PC-3 (cell line): ENCODE measurements around the gene FSTL3. TPM values are rescaled to one million over a fixed set of nuclear protein-coding genes. Genes with fewer than 3 reads are reported as not detected.

Source experiments
- ATAC-seq: fragments of 200-7000 bp; cut with Tn5 transposase; 2 replicates; pipeline ENCODE4 v1.9.1; 2020; ENCODE audit warnings: mild to moderate bottlenecking, moderate library complexity
- BruUV-seq: library from RNA; stranded (reverse); fragments of 400-500 nt; replicated peaks from 2 replicates; lab custom pipeline; 2021; lab: Mats Ljungman, UMichigan
- CTCF ChIA-PET: fragments of 300-600 bp; sonication (Branson Sonifier 250); formaldehyde crosslinking; loops from one replicate; lab custom pipeline; 2022; ENCODE audit warnings: antibody characterized with exemption; lab: Charles Lee
- POLR2A ChIA-PET: fragments of 300-600 bp; sonication (Branson Sonifier 250); formaldehyde crosslinking; loops from one replicate; lab custom pipeline; 2022; ENCODE audit warnings: antibody characterized with exemption; ENCODE audit not compliant: unreplicated experiment; lab: Charles Lee
- DNase-seq: peaks from one replicate; pipeline ENCODE4 v3.0.0-alpha.2; 2015
- H2AFZ ChIP-seq: fragments of 300-600 bp; sonication (generic); 2 replicates; pipeline ENCODE4 v1.6.0; 2016; ENCODE audit warnings: antibody characterized with exemption, low read length
- H3F3A ChIP-seq: fragments of 300-600 bp; sonication (generic); one replicate; pipeline ENCODE4 v1.6.0; 2017; ENCODE audit warnings: antibody characterized with exemption, low read length, control low read depth, mild to moderate bottlenecking; ENCODE audit not compliant: unreplicated experiment
- H3K27ac ChIP-seq: fragments of 300-600 bp; sonication (generic); 2 replicates; pipeline ENCODE4 v1.5.1; 2016; ENCODE audit warnings: mild to moderate bottlenecking, low read length
- H3K27me3 ChIP-seq: fragments of 300-600 bp; sonication (generic); 2 replicates; pipeline ENCODE4 v1.6.1; 2016; ENCODE audit warnings: low read length, mixed read lengths
- H3K36me3 ChIP-seq: fragments of 300-600 bp; sonication (generic); 2 replicates; pipeline ENCODE4 v1.6.1; 2016; ENCODE audit warnings: low read depth, mixed run types, low read length, mixed read lengths
- H3K4me1 ChIP-seq: fragments of 300-600 bp; sonication (generic); 2 replicates; pipeline ENCODE4 v1.5.1; 2016; ENCODE audit warnings: low read length; ENCODE audit not compliant: insufficient read depth
- H3K4me2 ChIP-seq: fragments of 300-600 bp; sonication (generic); 2 replicates; pipeline ENCODE4 v1.6.0; 2016; ENCODE audit warnings: low read length
- H3K4me3 ChIP-seq: fragments of 300-600 bp; sonication (generic); 2 replicates; pipeline ENCODE4 v1.5.1; 2016; ENCODE audit warnings: mild to moderate bottlenecking, low read length, mixed read lengths
- H3K79me2 ChIP-seq: fragments of 300-600 bp; sonication (generic); 2 replicates; pipeline ENCODE4 v1.6.1; 2017; ENCODE audit warnings: low read length, mixed read lengths
- H3K9ac ChIP-seq: fragments of 300-600 bp; sonication (generic); 2 replicates; pipeline ENCODE4 v1.6.0; 2016; ENCODE audit warnings: mild to moderate bottlenecking, low read length
- H3K9me2 ChIP-seq: fragments of 300-600 bp; sonication (generic); replicated peaks from 2 replicates; pipeline ENCODE4 v1.6.1; 2016; ENCODE audit warnings: mixed run types, low read length, mixed read lengths
- H3K9me3 ChIP-seq: fragments of 300-600 bp; sonication (generic); 2 replicates; pipeline ENCODE4 v1.6.1; 2016; ENCODE audit warnings: low read length, mixed read lengths
- H4K20me1 ChIP-seq: fragments of 300-600 bp; sonication (generic); 2 replicates; pipeline ENCODE4 v1.6.1; 2016; ENCODE audit warnings: low read length, mixed read lengths
- CTCF ChIP-seq: fragments of 300-600 bp; sonication (generic); conservative IDR thresholded peaks from 2 replicates; pipeline ENCODE4 v1.5.1; 2017; ENCODE audit warnings: antibody characterized with exemption, low read depth, mild to moderate bottlenecking, low read length
- EZH2 ChIP-seq: fragments of 300-600 bp; sonication (generic); IDR thresholded peaks from one replicate; pipeline ENCODE4 v1.6.1; 2017; ENCODE audit warnings: antibody characterized with exemption, mild to moderate bottlenecking, low read length; ENCODE audit not compliant: unreplicated experiment
- EZH2phosphoT487 ChIP-seq: fragments of 300-600 bp; sonication (generic); IDR thresholded peaks from 2 replicates; pipeline ENCODE4 v1.6.1; 2018; ENCODE audit warnings: mild to moderate bottlenecking, antibody characterized with exemption, low read length, borderline replicate concordance
- intact Hi-C: fragments of 100-400 bp; cut with micrococcal nuclease; formaldehyde crosslinking; loops from 2 replicates; pipeline ENCODE4 v1.9.0; 2023
- total RNA-seq: library from RNA; depleted of rRNA; stranded (reverse); fragments of >200 nt; gene quantifications from 2 replicates; pipeline ENCODE4 v1.2.3, GENCODE V29; 2014

Gene FSTL3
- total RNA-seq, 1 experiment from 2014 or later = 53.3 TPM

DNA sequence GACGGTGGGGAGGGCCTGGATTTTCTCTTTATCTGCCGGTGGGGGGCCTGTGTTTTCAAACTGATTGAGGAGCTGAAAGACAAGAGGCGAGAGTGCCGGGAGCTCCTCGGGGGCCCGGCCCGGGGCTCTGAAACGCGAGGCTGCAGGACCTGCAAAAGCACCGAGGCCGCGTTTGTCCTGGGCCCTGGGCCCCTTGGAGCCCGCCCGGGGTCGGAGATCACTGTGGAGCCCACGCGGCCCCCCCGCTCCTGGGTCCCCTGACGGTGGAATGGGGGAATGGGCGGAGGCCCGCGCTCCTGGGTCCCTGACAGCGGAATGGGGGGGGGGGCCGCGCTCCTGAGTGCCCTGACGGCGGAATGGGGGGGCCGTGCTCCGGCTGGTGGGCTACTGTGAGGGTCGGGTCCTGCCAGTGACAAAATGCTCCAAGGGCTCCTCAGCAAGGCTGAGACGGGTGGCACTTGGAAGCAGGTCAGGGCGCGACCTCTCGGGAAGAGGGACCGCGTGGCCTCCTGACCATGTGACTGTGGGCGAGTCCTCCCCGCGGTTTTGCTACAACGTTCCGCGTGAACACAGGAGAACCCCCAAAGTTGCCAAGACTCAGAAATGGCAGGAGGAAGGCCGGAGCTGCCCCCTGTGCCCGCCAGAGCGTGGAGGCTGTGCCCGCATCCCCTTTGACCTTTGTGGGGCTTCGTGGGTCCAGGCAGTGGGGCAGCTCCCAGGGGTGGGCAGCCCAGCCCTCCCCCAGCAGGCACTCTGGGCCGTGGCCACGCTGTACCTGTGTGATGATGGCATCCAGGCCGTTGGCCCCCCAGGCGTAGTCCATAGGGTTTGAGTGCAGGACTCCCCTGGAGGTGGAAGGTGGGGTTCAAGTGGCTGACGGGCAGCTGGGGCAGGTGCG lies 27.0 kb upstream of the FSTL3 start:
- POLR2A ChIA-PET = no interaction called here
- no peaks in the 10 kb centered on the region for H3K36me3 ChIP-seq
- no peak for DNase-seq
- intact Hi-C loops = no loop called here
- CTCF ChIA-PET = no interaction called here
- peaks cover 18% of the 10 kb centered on the region for H3K79me2 ChIP-seq
- BruUV-seq = no TSS peak
- H3F3A ChIP-seq = no peaks in the 10 kb centered on the region
- no peaks in the 10 kb centered on the region for H3K9me2 ChIP-seq
- no peak overlapping the region for H3K4me2 ChIP-seq
- no peaks in the 10 kb centered on the region for H4K20me1 ChIP-seq
- H3K27ac ChIP-seq = no peak overlapping the region
- H3K9ac ChIP-seq = no peak overlapping the region
- no peaks in the 10 kb centered on the region for H3K4me1 ChIP-seq
- H2AFZ ChIP-seq = no peak overlapping the region
- H3K27me3 ChIP-seq = no peaks in the 10 kb centered on the region
- no peak for TF ChIP-seq CTCF
- TF ChIP-seq EZH2 = no peak
- no peak for TF ChIP-seq EZH2phosphoT487
- no peaks in the 10 kb centered on the region for H3K9me3 ChIP-seq
- H3K4me3 ChIP-seq = no peak overlapping the region
- ATAC-seq = no peak

DNA sequence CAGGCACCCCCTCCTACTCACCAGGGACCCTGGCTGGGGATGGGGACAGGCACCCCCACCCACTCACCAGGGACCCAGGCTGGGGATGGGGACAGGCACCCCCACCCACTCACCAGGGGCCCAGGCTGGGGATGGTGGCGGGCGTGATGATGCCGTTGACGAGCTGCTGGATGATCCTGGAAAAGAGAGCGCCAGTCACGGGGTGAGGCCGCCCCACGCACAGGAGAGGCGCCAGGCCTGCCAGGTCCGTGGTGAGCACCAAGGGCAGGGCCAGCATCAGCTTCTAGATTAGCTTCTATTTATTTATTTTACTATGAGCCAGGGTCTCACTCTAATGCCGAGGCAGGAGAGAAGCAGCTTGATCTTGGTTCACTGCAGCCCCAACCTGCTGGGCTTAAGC lies 26.1 kb upstream of the FSTL3 start:
- no peak for TF ChIP-seq EZH2
- no peak for TF ChIP-seq EZH2phosphoT487
- TF ChIP-seq CTCF = no peak
- H3K36me3 ChIP-seq = no peaks in the 10 kb centered on the region
- H3K9me3 ChIP-seq = no peaks in the 10 kb centered on the region
- H3K27me3 ChIP-seq = no peaks in the 10 kb centered on the region
- H3K27ac ChIP-seq = no peak overlapping the region
- no peak overlapping the region for H3K9ac ChIP-seq
- DNase-seq = no peak
- H3F3A ChIP-seq = no peaks in the 10 kb centered on the region
- no peak overlapping the region for H3K4me2 ChIP-seq
- no peak overlapping the region for H2AFZ ChIP-seq
- no peaks in the 10 kb centered on the region for H3K9me2 ChIP-seq
- H3K4me1 ChIP-seq = no peaks in the 10 kb centered on the region
- ChIA-PET CTCF (interaction anchor here (0.5 kb wide), 1 partner anchor 1131 kb away, joined by 3 read pairs; no protein-coding TSS in a partner anchor), POLR2A (no interaction called here)
- no peak overlapping the region for H3K4me3 ChIP-seq
- no TSS peak for BruUV-seq
- ATAC-seq = no peak
- H4K20me1 ChIP-seq = no peaks in the 10 kb centered on the region
- intact Hi-C loops = no loop called here
- H3K79me2 ChIP-seq = peaks cover 25% of the 10 kb centered on the region
